RWPE2 (cell line): ENCODE results near the gene PHF23.

Experiments
- ATAC-seq: fragments of 200-7000 bp; cut with Tn5 transposase; 3 replicates; pipeline ENCODE4 v1.9.1; 2021; ENCODE audit warnings: low read depth
- DNase-seq: peaks from one replicate; pipeline ENCODE4 v3.0.0-alpha.2; 2020; ENCODE audit warnings: low spot score
- H3K27ac ChIP-seq: fragments of 450-650 bp; 2 replicates; pipeline ENCODE4 v1.5.1; 2017; ENCODE audit warnings: mild to moderate bottlenecking; ENCODE audit not compliant: poor library complexity, severe bottlenecking
- H3K27me3 ChIP-seq: fragments of 250-450 bp; sonication (Bioruptor Pico); 2 replicates; pipeline ENCODE4 v1.5.1; 2021; ENCODE audit warnings: mild to moderate bottlenecking, moderate library complexity; ENCODE audit not compliant: insufficient read depth, poor library complexity, severe bottlenecking
- H3K36me3 ChIP-seq: fragments of 250-450 bp; sonication (Bioruptor Pico); 2 replicates; pipeline ENCODE4 v1.5.1; 2020; ENCODE audit warnings: low read depth, mild to moderate bottlenecking, moderate library complexity
- H3K4me1 ChIP-seq: fragments of 250-450 bp; sonication (Bioruptor Pico); 2 replicates; pipeline ENCODE4 v1.5.1; 2021; ENCODE audit warnings: mild to moderate bottlenecking, moderate library complexity; ENCODE audit not compliant: insufficient read depth, poor library complexity, severe bottlenecking
- H3K4me3 ChIP-seq: fragments of 250-450 bp; sonication (Bioruptor Pico); 2 replicates; pipeline ENCODE4 v1.5.1; 2021; ENCODE audit warnings: mild to moderate bottlenecking, moderate library complexity; ENCODE audit not compliant: severe bottlenecking
- H3K9me3 ChIP-seq: fragments of 250-450 bp; sonication (Bioruptor Pico); 2 replicates; pipeline ENCODE4 v1.5.1; 2021; ENCODE audit warnings: mild to moderate bottlenecking, moderate library complexity; ENCODE audit not compliant: severe bottlenecking
- CTCF ChIP-seq: fragments of 450-650 bp; IDR thresholded peaks from one replicate; pipeline ENCODE4 v1.5.1; 2017; ENCODE audit warnings: mild to moderate bottlenecking, moderate library complexity; ENCODE audit not compliant: poor library complexity, severe bottlenecking

PHF23 gene

GRCh38 chr17:7224661-7225111 lies 14.6 kb downstream of the PHF23 start:
- no peaks in the 10 kb centered on the region for H3K27me3 ChIP-seq
- no peak overlapping the region for H3K27ac ChIP-seq
- no peak overlapping the region for H3K4me3 ChIP-seq
- TF ChIP-seq CTCF, result no peak
- DNase-seq, result no peak
- ATAC-seq, result no peak
- no peaks in the 10 kb centered on the region for H3K9me3 ChIP-seq
- H3K4me1 ChIP-seq, result peaks cover 9% of the 10 kb centered on the region
- H3K36me3 ChIP-seq, result peaks cover 76% of the 10 kb centered on the region

GRCh38 chr17:7224110-7224509 lies 15.1 kb downstream of the PHF23 start:
- H3K9me3 ChIP-seq, result no peaks in the 10 kb centered on the region
- TF ChIP-seq CTCF, result no peak
- peaks cover 71% of the 10 kb centered on the region for H3K36me3 ChIP-seq
- no peaks in the 10 kb centered on the region for H3K27me3 ChIP-seq
- H3K4me1 ChIP-seq, result peaks cover 9% of the 10 kb centered on the region
- H3K27ac ChIP-seq, result no peak overlapping the region
- DNase-seq (no peak), ATAC-seq (no peak)
- no peak overlapping the region for H3K4me3 ChIP-seq

GRCh38 chr17:7223375-7223774 lies 15.9 kb downstream of the PHF23 start:
- Histone ChIP-seq H3K36me3 (peaks cover 63% of the 10 kb centered on the region), H3K4me1 (peaks cover 8% of the 10 kb centered on the region), H3K4me3 (no peak overlapping the region), H3K27ac (no peak overlapping the region), H3K27me3 (no peaks in the 10 kb centered on the region), H3K9me3 (no peaks in the 10 kb centered on the region)
- ATAC-seq, result no peak
- no peak for TF ChIP-seq CTCF
- no peak for DNase-seq

- Histone ChIP-seq H3K27ac (no peak overlapping the region), H3K4me1 (peaks cover 5% of the 10 kb centered on the region), H3K4me3 (no peak overlapping the region), H3K27me3 (no peaks in the 10 kb centered on the region), H3K36me3 (peaks cover 59% of the 10 kb centered on the region), H3K9me3 (no peaks in the 10 kb centered on the region)
- no peak for TF ChIP-seq CTCF
- DNase-seq (no peak), ATAC-seq (no peak)
Measured at GRCh38 chr17:7222972-7223292, 16.3 kb downstream of the PHF23 start.

GRCh38 chr17:7222093-7222971 lies 16.9 kb downstream of the PHF23 start:
- Histone ChIP-seq H3K9me3 (no peaks in the 10 kb centered on the region), H3K36me3 (peaks cover 53% of the 10 kb centered on the region), H3K27me3 (no peaks in the 10 kb centered on the region), H3K4me3 (no peak overlapping the region), H3K27ac (no peak overlapping the region), H3K4me1 (peaks cover 5% of the 10 kb centered on the region)
- no peak for ATAC-seq
- DNase-seq, result no peak
- TF ChIP-seq CTCF, result no peak
